ENCODE results near the gene HJURP. TPM values are rescaled to one million over a fixed set of nuclear protein-coding genes. Genes with fewer than 3 reads are reported as not detected.
"Not testable (repeated sequence)": the region's sequence is repeated elsewhere in the genome, so short reads cannot be mapped to it uniquely, and the experiment has no call there.

Gene HJURP
- 10 to 100 TPM; 84.3 to 93.5 TPM for total RNA-seq

- no peaks in the 10 kb centered on the region for H3K9me3 Mint-ChIP-seq
- peaks cover 36% of the 10 kb centered on the region for H3K4me1 Mint-ChIP-seq (ENCODE audit: low read depth)
- H3K27me3 Mint-ChIP-seq (ENCODE audit: low read depth) = no peaks in the 10 kb centered on the region
- ATAC-seq (replicated peaks in 1 of 2) (peak; percentile 92 to 95), DNase-seq (peak; percentile 95 to 96)
- H3K27ac Mint-ChIP-seq = peak within 1 kb of the TSS; percentile 87
- H3K36me3 Mint-ChIP-seq (ENCODE audit: insufficient read depth in 2 of 2) = peaks cover 8 to 29% of the 10 kb centered on the region in 2 donors
- peak within 1 kb of the TSS; percentile 94 to 100 for H3K4me3 Mint-ChIP-seq
Measured at GRCh38 chr2:233854241-233854981, at the start of gene HJURP. Gene HJURP (minus strand): TSS chr2:233854535. CDS start chr2:233854500, 35 bp downstream.

GRCh38 chr2:233901884-233902283 is 47.5 kb upstream of the HJURP start:
- Mint-ChIP-seq H3K27ac (no peak overlapping the region), H3K36me3 (ENCODE audit: insufficient read depth in 2 of 2) (peaks cover 0 to 2% of the 10 kb centered on the region in 2 donors), H3K4me3 (no peak overlapping the region), H3K9me3 (no peaks in the 10 kb centered on the region), H3K27me3 (ENCODE audit: low read depth) (peaks cover 8% of the 10 kb centered on the region), H3K4me1 (ENCODE audit: low read depth) (peaks cover 9% of the 10 kb centered on the region)
- no peak for ATAC-seq (replicated peaks in 1 of 2)
- DNase-seq = no peak

GRCh38 chr2:233901367-233901766 is 47.0 kb upstream of the HJURP start:
- H3K27ac Mint-ChIP-seq = no peak overlapping the region
- DNase-seq = no peak
- ATAC-seq (replicated peaks in 1 of 2) = no peak
- H3K36me3 Mint-ChIP-seq (ENCODE audit: insufficient read depth in 2 of 2) = peaks cover 0 to 2% of the 10 kb centered on the region in 2 donors
- H3K4me3 Mint-ChIP-seq = no peak overlapping the region
- H3K27me3 Mint-ChIP-seq (ENCODE audit: low read depth) = peaks cover 5% of the 10 kb centered on the region
- H3K9me3 Mint-ChIP-seq = no peaks in the 10 kb centered on the region
- peaks cover 9% of the 10 kb centered on the region for H3K4me1 Mint-ChIP-seq (ENCODE audit: low read depth)

GRCh38 chr2:233896253-233896652 is 41.9 kb upstream of the HJURP start:
- ATAC-seq (replicated peaks in 1 of 2); H3K9me3 Mint-ChIP-seq; DNase-seq; H3K4me3 Mint-ChIP-seq; H3K36me3 Mint-ChIP-seq (ENCODE audit: insufficient read depth in 2 of 2); H3K4me1 Mint-ChIP-seq (ENCODE audit: low read depth); H3K27me3 Mint-ChIP-seq (ENCODE audit: low read depth); H3K27ac Mint-ChIP-seq: not testable (repeated sequence)

GRCh38 chr2:233892793-233893192 is 38.5 kb upstream of the HJURP start:
- H3K9me3 Mint-ChIP-seq = no peaks in the 10 kb centered on the region
- no peak overlapping the region for H3K27ac Mint-ChIP-seq
- DNase-seq (no peak), ATAC-seq (replicated peaks in 1 of 2) (no peak)
- peaks cover 14% of the 10 kb centered on the region for H3K27me3 Mint-ChIP-seq (ENCODE audit: low read depth)
- H3K36me3 Mint-ChIP-seq (ENCODE audit: insufficient read depth in 2 of 2) = no peaks in the 10 kb centered on the region
- H3K4me3 Mint-ChIP-seq = no peak overlapping the region
- no peaks in the 10 kb centered on the region for H3K4me1 Mint-ChIP-seq (ENCODE audit: low read depth)

- H3K27me3 Mint-ChIP-seq (ENCODE audit: low read depth) = peaks cover 21% of the 10 kb centered on the region
- ATAC-seq (replicated peaks in 1 of 2) (no peak), DNase-seq (no peak)
- peaks cover 10 to 17% of the 10 kb centered on the region in 2 donors for H3K9me3 Mint-ChIP-seq
- H3K4me3 Mint-ChIP-seq = no peak overlapping the region
- no peak overlapping the region for H3K27ac Mint-ChIP-seq
- H3K4me1 Mint-ChIP-seq (ENCODE audit: low read depth) = no peaks in the 10 kb centered on the region
- H3K36me3 Mint-ChIP-seq (ENCODE audit: insufficient read depth in 2 of 2) = peaks cover 10 to 19% of the 10 kb centered on the region in 2 donors
Measured at GRCh38 chr2:233882353-233882752, 28.0 kb upstream of the HJURP start.

GRCh38 chr2:233872125-233872524 is 17.8 kb upstream of the HJURP start:
- peaks cover 6 to 15% of the 10 kb centered on the region in 2 donors for H3K36me3 Mint-ChIP-seq (ENCODE audit: insufficient read depth in 2 of 2)
- H3K27me3 Mint-ChIP-seq (ENCODE audit: low read depth); H3K9me3 Mint-ChIP-seq; DNase-seq; ATAC-seq (replicated peaks in 1 of 2); H3K4me3 Mint-ChIP-seq: not testable (repeated sequence)
- H3K4me1 Mint-ChIP-seq (ENCODE audit: low read depth) = peaks cover 12% of the 10 kb centered on the region
- peak overlapping the region; percentile 44 for H3K27ac Mint-ChIP-seq

GRCh38 chr2:233871432-233871831 is 17.1 kb upstream of the HJURP start:
- H3K27me3 Mint-ChIP-seq (ENCODE audit: low read depth) = peaks cover 7% of the 10 kb centered on the region
- no peak overlapping the region for H3K27ac Mint-ChIP-seq
- peaks cover 6% of the 10 kb centered on the region in 2 donors for H3K9me3 Mint-ChIP-seq
- ATAC-seq (replicated peaks in 1 of 2) (no peak), DNase-seq (no peak)
- peaks cover 16% of the 10 kb centered on the region for H3K4me1 Mint-ChIP-seq (ENCODE audit: low read depth)
- no peak overlapping the region for H3K4me3 Mint-ChIP-seq
- peaks cover 6 to 19% of the 10 kb centered on the region in 2 donors for H3K36me3 Mint-ChIP-seq (ENCODE audit: insufficient read depth in 2 of 2)

GRCh38 chr2:233867993-233868532 is 13.7 kb upstream of the HJURP start, which contains the start of gene MSL3B:
Gene MSL3B (minus strand): TSS chr2:233868386.
- Mint-ChIP-seq H3K27me3 (ENCODE audit: low read depth) (peaks cover 7% of the 10 kb centered on the region), H3K4me1 (ENCODE audit: low read depth) (peaks cover 21% of the 10 kb centered on the region)
- ATAC-seq (replicated peaks in 1 of 2) = peak; percentile 83 to 84

GRCh38 chr2:233866479-233866878 is 12.1 kb upstream of the HJURP start:
- Mint-ChIP-seq H3K27ac (no peak overlapping the region), H3K27me3 (ENCODE audit: low read depth) (peaks cover 7% of the 10 kb centered on the region), H3K4me1 (ENCODE audit: low read depth) (peaks cover 21% of the 10 kb centered on the region), H3K4me3 (no peak overlapping the region), H3K36me3 (ENCODE audit: insufficient read depth in 2 of 2) (peaks cover 8 to 21% of the 10 kb centered on the region in 2 donors), H3K9me3 (peaks cover 6% of the 10 kb centered on the region in 2 donors)
- ATAC-seq (replicated peaks in 1 of 2) = no peak
- DNase-seq = no peak

More at GRCh38 chr2:233867993-233868532, 13.7 kb upstream of the HJURP start, which contains the start of gene MSL3B:
- peaks cover 8 to 19% of the 10 kb centered on the region in 2 donors for H3K36me3 Mint-ChIP-seq (ENCODE audit: insufficient read depth in 2 of 2)
- H3K27ac Mint-ChIP-seq = peak within 1 kb of the TSS; percentile 96
- peak; percentile 61 to 73 for DNase-seq
- peak within 1 kb of the TSS; percentile 90 to 92 for H3K4me3 Mint-ChIP-seq
- H3K9me3 Mint-ChIP-seq = peaks cover 6% of the 10 kb centered on the region in 2 donors

- no peak overlapping the region for H3K27ac Mint-ChIP-seq
- no peak for DNase-seq
Measured at GRCh38 chr2:233865838-233866237, 11.5 kb upstream of the HJURP start.

GRCh38 chr2:233862261-233862768 is 8.0 kb upstream of the HJURP start:
- Mint-ChIP-seq H3K4me3 (no peak overlapping the region), H3K27me3 (ENCODE audit: low read depth) (no peaks in the 10 kb centered on the region), H3K4me1 (ENCODE audit: low read depth) (peaks cover 11% of the 10 kb centered on the region), H3K36me3 (ENCODE audit: insufficient read depth in 2 of 2) (peaks cover 2 to 8% of the 10 kb centered on the region in 2 donors), H3K9me3 (peaks cover 0 to 2% of the 10 kb centered on the region in 2 donors), H3K27ac (no peak overlapping the region)
- no peak for DNase-seq
- ATAC-seq (replicated peaks in 1 of 2) = no peak

More at GRCh38 chr2:233865838-233866237, 11.5 kb upstream of the HJURP start:
- no peak for ATAC-seq (replicated peaks in 1 of 2)
- H3K4me3 Mint-ChIP-seq = no peak overlapping the region
- peaks cover 6% of the 10 kb centered on the region in 2 donors for H3K9me3 Mint-ChIP-seq
- peaks cover 8 to 21% of the 10 kb centered on the region in 2 donors for H3K36me3 Mint-ChIP-seq (ENCODE audit: insufficient read depth in 2 of 2)
- peaks cover 7% of the 10 kb centered on the region for H3K27me3 Mint-ChIP-seq (ENCODE audit: low read depth)
- peaks cover 21% of the 10 kb centered on the region for H3K4me1 Mint-ChIP-seq (ENCODE audit: low read depth)

- peaks cover 17% of the 10 kb centered on the region for H3K4me1 Mint-ChIP-seq (ENCODE audit: low read depth)
- H3K4me3 Mint-ChIP-seq = no peak overlapping the region
- ATAC-seq (replicated peaks in 1 of 2) = no peak
- no peak for DNase-seq
- peaks cover 3 to 6% of the 10 kb centered on the region in 2 donors for H3K36me3 Mint-ChIP-seq (ENCODE audit: insufficient read depth in 2 of 2)
- H3K27ac Mint-ChIP-seq = no peak overlapping the region
- no peaks in the 10 kb centered on the region for H3K9me3 Mint-ChIP-seq
- no peaks in the 10 kb centered on the region for H3K27me3 Mint-ChIP-seq (ENCODE audit: low read depth)
Measured at GRCh38 chr2:233858331-233858730, 4.0 kb upstream of the HJURP start.
